Activated naive CD4-positive, alpha-beta T cell treated with Interleukin-2 at 50 U/mL for 16 hours (primary cell): ENCODE measurements around the gene PM20D1.
A peak's percentile ranks its signal among the peaks of the same experiment; 100 is the strongest.
"Not testable (repeated sequence)": the region's sequence is repeated elsewhere in the genome, so short reads cannot be mapped to it uniquely, and the experiment has no call there.

Experiments used
- DNase-seq: peaks from one replicate; pipeline ENCODE4 v3.0.0-alpha.2; 2020

PM20D1 gene, protein sequence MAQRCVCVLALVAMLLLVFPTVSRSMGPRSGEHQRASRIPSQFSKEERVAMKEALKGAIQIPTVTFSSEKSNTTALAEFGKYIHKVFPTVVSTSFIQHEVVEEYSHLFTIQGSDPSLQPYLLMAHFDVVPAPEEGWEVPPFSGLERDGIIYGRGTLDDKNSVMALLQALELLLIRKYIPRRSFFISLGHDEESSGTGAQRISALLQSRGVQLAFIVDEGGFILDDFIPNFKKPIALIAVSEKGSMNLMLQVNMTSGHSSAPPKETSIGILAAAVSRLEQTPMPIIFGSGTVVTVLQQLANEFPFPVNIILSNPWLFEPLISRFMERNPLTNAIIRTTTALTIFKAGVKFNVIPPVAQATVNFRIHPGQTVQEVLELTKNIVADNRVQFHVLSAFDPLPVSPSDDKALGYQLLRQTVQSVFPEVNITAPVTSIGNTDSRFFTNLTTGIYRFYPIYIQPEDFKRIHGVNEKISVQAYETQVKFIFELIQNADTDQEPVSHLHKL

DNA sequence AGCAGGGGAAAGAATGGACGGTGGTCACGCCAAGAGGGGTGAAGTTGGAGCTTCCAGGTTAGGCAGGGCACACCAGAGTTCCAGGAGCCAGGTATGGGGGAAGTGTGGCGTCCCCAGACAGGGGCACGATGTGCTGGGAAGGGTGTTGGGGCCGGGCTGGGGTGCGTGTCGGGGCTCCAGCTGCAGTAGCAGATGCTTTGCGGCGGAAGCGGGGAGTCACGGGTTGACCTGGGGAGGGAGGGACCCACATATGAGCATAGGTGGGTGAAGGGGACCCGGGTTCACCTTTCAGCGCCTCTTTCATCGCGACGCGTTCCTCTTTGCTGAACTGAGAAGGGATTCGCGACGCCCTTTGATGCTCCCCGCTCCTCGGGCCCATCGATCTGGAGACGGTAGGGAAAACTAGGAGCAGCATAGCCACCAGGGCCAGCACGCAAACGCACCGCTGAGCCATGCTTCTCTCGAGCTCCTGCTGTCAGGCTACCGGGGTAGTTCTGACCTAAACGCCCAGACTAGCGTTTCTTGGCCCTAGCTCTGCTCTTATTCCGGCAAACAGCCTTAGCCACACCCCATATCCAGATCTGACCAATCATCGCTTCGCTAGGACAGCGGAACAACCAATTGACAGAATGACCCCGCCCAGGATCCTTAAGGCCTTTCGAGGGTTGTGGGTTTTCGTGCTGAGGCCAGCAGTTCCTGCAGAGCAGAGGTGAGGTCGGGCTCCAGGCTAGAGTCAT is at the start of gene PM20D1:
Gene PM20D1 (minus strand): TSS at position 514 of the 737 bp plus-strand sequence. CDS start 60 bp downstream, at position 454.
- DNase-seq, result peak; percentile 80

DNA sequence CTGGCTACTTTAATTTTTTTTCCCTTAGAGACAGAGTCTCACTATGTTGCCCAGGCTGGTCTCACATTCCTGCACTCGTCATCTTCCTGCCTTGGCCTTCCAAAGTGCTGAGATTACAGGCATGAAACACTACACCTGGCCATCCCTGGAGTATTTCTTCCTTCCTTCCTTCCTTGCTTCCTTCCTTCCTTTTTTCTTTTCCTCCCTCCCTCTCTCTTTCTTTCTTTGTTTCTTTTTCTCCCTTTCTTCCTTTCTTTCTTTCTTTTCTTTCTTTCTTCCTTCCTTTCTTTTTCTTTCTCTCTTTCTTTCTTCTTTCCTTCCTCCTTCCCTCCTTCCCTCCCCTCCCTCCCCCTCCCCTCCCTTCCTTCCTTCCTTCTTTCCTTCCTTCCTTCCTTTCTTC is 46.4 kb upstream of the PM20D1 start:
- no peak for DNase-seq

DNA sequence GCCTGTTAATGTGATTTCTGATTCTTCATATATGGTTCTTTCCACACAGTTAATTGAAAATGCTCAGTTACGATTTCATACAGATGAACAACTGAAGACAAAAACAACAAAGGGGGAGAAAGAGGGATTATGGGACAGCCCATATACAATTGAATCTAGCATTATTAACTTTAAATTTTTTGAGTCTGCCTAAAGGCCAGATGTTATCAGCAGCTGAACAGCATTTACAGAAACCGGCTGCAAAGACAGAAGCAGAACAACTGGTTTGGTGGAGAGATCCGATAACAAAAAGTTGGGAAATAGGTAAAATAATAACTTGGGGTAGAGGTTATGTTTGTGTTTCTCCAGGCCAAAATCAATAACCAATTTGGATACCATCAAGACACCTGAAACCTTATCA is 44.2 kb upstream of the PM20D1 start:
- DNase-seq, result not testable (repeated sequence)

DNA sequence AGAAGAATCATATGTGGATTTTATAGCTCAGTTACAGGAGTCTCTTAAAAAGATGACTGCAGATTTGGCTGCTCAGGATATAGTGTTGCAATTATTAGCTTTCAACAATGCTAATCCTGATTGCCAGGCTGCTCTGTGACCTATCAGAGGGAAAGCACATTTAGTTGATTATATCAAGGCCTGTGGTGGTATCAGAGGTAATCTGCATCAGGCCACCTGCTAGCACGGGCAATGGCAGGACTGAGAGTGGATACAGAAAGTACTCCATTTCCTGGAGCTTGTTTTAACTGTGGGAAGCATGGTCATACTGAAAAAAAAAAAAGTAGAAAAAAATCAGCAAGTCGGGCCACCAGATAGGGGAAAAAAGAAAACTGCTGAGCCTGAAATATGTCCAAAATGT is 42.2 kb upstream of the PM20D1 start:
- not testable (repeated sequence) for DNase-seq

DNA sequence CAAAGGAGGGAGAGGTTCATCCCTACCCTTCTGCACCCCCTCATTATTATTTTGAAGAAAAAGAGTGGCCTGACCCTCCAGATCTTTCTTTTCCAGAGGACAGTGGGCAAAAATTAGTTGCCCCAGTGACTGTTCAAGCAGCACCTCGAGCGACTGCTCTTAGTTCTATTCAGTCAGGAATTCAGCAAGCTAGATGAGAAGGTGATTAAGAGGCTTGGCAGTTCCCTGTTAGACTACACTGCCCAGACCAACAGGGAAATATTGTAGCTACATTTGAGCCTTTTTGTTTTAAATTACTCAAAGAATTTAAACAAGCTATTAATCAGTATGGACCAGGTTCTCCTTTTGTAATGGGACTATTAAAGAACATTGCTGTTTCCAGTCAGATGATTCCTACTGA is 41.5 kb upstream of the PM20D1 start:
- DNase-seq, result not testable (repeated sequence)

DNA sequence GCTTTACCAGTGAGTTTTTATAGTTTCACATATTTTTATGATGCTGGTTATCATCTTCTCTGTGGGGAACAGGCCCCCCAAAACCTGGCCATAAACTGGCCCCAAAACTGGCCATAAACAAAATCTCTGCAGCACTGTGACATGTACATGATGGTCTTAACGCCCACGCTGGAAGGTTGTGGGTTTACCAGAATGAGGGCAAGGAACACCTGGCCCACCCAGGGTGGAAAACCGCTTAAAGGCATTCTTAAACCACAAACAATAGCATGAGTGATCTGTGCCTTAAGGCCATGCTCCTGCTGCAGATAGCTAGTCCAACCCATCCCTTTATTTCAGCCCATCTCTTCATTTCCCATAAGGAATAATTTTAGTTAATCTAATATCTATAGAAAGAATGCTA is 40.7 kb upstream of the PM20D1 start:
- not testable (repeated sequence) for DNase-seq

DNA sequence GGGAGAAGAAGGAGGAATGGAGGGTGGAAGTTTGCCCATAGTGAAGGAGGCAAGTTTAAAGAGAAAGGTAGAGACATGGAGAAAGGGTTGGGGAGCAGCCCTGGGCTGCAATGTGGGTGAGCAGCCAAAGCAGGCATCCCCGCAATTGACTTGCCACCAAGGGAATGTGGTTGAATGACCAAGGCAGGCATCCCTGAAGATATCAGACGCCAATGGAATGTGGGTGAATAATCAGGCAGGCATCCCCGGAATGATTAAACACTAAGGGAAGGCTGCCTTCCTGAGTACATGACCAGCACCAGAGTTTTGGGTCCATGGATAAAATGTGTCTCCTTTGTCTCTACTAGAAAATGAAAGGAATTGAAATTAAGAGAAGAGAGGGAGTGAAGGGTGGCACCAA is 39.8 kb upstream of the PM20D1 start:
- DNase-seq, result not testable (repeated sequence)

DNA sequence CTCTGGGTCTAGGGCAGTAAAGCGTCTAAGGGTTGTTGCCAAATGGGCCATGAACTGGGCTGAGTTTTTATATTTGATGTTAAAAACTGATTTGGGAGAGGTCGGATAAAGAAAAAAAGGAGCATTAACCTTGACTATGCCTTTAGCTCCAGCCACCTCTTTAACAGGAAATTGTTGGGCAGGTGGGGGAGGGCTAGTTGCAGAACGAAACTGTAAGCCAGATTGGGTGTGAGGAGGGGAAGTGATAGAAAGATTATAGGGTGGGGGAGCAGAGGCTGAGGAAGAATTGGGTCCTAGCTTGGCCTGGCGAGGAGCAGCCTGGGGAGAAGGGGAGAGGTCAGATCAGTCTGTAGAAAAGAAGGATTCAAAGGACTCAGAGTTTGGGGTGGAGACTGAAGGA is 39.1 kb upstream of the PM20D1 start:
- not testable (repeated sequence) for DNase-seq

DNA sequence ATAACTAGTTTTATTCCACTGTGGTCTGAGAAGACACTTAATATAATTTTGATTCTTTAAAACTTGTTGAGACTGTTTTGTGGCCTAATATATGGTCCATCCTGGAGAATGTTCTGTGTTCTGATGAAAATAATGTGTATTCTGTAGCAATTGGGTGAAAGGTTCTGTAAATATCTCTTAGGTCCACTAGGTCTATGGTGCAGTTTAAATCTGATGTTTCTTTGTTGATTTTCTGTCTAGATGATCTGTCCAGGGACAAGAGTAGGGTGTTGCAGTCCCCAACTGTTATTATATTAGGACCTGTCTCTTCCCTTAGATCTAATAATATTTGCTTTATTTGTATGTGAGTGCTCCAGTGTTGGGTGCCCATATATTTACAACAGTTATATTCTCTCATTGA is 33.9 kb upstream of the PM20D1 start:
- DNase-seq, result no peak

DNA sequence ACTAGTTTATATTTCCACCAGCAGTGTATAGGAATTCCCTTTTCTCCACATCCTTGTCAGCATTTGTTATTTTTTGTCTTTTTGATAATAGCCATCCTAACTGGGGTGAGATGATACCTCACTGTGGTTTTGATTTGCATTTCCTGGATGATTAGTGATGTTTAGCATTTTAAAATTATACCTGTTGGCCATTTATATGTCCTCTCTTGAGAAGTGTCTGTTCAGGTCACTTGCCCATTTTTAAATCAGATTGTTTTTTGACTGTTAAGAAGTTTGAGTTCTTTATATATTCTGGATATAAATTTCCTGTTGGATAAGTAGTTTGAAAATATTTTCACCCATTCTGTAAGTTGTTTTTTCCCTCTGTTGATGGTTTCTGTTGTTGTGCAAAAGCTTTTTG is 31.0 kb upstream of the PM20D1 start:
- no peak for DNase-seq

DNA sequence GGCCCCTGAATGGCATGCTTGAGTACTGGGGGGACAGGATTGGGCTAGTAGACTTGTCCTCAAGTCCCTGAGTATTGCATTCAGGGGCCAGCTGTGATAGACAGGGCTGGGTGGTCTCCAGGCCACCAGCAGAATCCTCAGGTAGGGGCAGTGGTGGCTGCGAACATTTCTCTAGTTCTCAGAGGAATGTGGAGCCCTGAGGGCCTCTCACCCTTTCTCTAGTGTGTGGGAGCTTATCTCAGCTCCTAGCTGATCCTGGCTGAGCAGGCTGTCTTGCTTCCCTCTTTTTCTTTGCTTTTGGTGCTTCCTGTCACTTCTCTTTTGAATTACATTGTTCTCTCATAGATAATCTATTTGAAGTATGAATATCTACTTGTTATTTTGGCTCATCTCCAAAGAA is 30.0 kb upstream of the PM20D1 start:
- no peak for DNase-seq

DNA sequence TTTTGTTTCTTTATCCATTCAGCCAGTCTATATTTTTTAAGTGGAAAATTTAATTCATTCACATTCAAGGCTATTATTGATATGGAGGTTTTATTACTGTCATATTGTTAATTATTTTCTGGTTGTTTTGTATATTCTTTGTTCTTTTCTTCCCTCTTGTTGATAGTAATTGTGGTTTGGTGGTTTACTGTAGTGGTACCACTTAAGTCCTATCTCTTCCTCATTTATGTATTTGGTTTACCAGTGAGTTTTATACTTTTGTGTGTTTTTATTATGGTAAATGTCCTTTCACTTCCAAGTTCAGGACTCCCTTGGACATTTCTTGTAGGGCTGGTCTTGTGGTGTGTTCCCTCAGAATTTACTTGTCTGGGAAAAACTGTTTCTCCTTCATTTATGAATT is 28.1 kb upstream of the PM20D1 start:
- DNase-seq, result no peak

DNA sequence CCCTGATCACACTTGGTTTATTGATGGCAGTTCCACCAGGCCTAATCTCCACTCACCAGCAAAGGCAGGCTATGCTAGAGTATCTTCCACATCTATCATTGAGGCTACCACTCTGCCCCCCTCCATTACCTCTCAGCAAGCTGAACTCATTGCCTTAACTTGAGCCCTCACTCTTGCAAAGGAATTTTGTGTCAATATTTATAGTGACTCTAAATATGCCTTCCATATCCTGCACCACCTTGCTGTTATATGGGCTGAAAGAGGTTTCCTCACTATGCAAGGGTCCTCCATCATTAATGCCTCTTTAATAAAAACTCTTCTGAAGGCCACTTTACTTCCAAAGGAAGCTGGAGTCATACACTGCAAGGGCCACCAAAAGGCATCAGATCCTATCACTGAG is 23.2 kb upstream of the PM20D1 start:
- not testable (repeated sequence) for DNase-seq

DNA sequence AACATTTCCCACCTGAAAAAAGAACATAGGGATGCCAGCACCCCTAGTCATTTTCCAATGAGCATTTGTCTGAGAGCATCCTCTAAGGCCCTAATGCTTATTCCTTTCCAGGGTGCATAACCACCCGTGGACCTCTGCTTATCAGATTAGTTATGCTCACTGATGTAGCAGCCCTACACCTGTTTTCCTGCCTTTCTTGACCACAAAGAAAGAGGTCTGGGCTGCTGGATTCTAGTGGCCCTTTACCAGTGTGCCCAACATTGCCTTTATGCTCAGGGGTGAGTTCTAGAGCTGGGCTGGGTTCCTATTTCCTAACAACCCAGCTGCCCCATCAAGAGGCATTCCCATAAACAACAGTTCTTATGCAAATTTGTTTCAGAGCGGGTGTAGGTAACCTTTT is 20.3 kb upstream of the PM20D1 start:
- DNase-seq, result no peak

DNA sequence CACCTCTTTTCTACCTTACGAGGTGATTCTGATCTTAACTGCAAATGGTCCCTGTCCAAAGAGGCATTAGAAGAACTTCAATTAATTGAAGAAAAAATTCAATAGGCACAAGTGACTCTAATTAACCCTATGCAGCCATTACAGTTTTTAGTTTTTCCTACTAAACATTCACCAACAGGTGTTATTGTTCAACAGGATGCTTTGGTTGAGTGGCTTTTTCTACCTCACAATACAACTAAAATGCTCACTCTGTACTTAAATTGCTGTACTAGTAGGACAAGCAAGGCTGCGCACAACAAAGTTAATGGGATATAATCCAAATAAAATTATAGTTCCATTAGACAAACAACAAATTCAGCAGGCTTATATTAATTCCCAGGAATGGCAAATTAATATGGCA is 11.6 kb upstream of the PM20D1 start:
- DNase-seq, result no peak

DNA sequence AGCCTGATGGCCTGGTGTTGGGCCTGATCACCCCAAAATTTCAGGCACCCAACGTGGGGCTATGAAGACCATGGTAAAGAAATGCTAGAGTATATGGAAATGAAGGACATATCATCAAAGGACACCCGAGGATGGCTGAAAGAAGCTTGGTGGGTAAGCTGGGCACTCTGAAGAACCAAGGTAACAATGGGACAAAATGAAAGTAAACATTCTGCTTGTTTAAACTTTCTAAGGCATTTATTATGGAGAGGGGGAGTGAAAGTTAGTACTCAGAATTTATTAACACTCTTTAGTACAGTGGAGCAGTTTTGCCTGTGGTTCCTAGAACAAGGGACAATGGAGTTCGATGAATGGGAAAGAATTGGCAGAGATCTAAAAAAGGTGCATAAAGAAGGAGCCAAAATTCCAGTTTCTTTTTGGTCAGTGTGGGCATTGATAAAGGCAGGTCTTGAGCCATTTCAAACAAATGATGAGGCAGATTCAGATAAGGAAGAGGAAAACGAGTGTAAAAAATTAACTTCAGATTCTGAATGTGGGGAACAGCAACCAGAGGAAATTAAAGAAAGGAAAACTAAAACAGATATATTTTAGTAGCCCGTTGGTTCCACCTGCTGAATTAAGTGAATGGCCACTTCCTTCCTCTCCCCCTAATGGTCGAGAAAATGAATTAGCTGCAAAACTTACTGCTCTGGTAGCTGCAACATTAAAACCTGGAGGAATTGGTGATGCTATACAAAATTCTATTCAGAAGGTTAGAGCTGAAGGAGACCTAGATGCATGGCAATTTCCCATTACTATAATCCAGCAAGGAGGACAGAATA is 8.4 kb upstream of the PM20D1 start:
- DNase-seq, result no peak

DNA sequence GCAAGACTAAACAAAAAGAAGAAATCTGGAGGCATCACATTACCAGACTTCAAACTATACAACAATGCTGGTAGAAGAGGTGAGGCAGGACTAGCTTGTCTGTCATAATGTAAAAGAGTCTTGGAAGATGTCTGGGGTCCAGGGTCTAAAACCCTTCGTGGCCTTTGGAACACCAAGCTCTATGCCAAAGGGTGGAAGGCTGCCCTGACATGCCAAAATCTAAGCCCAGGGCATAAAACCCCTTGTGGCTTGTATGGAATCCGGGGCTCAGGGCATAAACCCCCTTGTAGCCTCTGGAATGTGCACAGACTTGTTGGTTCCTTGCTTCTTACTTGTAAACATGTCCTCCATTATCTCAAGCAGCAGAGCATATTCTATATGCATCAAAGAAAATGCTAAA is 7.6 kb upstream of the PM20D1 start:
- DNase-seq, result not testable (repeated sequence)

DNA sequence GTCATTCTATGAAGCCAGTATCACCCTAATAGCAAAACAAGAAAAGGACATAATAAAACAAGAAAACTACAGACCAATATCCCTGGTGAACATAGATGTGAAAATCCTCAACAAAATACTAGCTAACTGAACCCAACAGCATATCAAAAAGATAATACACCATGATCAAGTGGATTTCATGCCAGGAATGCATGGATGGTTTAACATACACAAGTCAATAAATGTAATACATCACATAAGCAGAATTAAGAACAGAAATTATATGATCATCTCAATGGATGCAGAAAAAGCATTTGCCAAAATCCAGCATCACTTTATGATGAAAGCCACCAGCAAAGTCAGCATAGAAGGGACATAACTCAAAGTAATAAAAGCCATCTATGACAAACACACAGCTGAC is 6.5 kb upstream of the PM20D1 start:
- no peak for DNase-seq

DNA sequence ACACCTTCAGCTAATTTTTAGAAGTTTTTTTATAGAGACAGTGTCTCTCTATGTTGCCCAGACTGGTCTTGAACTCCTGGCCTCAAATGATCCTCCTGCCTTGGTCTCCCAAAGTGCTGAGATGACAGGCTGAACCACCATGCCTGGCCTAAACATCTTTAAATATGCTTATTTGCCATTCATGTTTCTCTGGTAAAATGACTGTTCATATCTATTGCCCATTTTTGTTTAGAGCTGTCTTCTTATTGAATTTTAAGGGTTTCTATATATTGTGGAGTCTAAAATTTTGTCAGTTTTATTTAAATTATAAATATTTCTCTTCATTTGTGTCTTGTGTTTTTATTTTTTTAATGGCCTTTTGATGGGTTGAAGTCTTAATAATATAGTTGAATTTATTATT is 3.0 kb upstream of the PM20D1 start:
- DNase-seq, result no peak

DNA sequence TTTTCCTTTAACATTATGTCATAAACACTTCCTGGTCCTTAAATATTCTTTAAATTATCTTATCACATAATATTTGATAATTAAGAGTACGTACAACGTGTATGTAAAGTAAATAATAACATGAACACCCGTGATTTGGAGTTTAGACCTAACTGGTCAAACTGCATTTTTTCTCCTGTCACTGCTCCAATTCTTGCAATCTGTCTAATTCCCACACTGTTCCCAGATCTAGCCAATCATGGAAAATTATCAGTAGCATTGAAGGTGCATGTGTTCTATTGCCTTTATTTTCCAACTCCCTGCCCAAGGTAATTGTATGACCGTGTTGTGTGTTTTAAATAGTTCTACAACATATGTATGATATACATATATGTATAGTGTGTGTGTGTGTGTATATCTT is 2.1 kb upstream of the PM20D1 start:
- DNase-seq, result no peak

DNA sequence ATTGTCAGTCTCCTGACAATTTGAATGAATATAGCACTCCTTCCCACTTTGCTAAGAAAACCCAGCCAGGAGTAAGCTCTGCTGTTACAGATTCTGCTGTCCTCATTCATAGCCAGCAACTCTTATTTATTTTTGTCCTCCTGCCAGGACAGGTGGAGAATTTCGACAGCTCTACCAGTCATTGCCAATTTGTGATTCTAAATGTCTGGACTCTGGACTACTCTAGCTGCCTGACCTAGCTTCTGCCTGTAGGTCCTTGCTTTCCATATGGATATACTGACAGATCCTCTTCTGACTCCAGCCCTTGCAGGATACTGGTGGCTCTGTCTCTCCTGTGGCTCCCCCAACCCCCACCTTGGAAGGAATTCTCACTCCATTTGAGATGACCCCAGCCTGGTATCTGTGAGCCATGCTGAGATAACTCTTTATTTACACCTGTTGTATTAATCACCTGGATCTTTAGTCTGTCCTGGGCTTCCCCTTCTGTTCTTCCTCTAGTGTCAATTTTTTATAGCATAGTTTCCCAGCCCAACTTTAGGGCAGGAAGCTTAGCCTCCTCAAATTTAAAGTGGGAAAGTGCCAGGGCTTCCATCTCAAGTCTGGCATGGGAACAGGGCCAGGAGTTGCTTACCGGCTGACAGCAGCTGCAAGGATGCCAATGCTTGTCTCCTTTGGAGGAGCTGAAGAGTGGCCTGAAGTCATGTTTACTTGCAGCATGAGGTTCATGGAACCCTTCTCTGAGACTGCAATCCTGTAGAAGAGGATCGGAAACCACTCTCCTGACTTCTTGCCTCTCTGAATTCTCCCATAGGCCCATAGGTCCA is 6.7 kb downstream of the PM20D1 start:
- DNase-seq, result no peak

DNA sequence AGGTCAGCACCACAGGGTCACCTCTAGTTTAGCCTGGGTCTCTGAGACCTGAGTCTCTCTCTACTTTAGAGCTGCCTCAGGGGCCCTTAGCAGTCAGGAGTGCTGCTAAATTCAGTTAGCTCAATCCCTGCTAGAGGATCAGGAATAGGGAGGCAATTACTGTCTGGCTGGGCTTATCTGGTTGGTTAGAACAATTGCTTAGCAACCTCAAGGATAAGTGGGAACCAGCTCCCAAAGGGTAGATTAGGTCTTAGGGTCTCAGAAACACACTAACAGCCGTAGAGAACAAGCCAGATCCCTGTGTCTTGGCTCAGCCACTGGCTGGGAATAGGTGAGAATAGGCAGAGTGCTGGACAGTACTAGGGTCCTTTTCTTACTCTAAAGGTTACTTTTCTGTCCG is 7.7 kb downstream of the PM20D1 start:
- no peak for DNase-seq
